Hematopoietic multipotent progenitor cell treated with erythropoietin and hydrocortisone succinate and interleukin-3 and kit ligand, for 4 days (in vitro differentiated cells): ENCODE results near the gene DDX28.
A peak's percentile ranks its signal among the peaks of the same experiment; 100 is the strongest.

Experiments used
- DNase-seq: peaks from one replicate; pipeline ENCODE4 v3.0.0-alpha.2; 2015

Gene DDX28

GRCh38 chr16:68022728-68023537, at the start of gene DDX28, which contains the start of gene DUS2:
Gene DDX28, minus strand, starts transcription at chr16:68023232. Its CDS starts 30 bp downstream, at chr16:68023202.
Gene DUS2, plus strand, starts transcription at chr16:68023284. Its CDS starts 14,740 bp downstream, at chr16:68038024.
- peak; percentile 95 for DNase-seq

- DNase-seq = peak; percentile 68
Measured at GRCh38 chr16:68072038-68072695, 49.1 kb upstream of the DDX28 start.

GRCh38 chr16:68071518-68071901, 48.5 kb upstream of the DDX28 start:
- no peak for DNase-seq

- DNase-seq = no peak
Measured at GRCh38 chr16:68070806-68071517, 47.9 kb upstream of the DDX28 start.

- no peak for DNase-seq
Measured at GRCh38 chr16:68070249-68070730, 47.3 kb upstream of the DDX28 start.

GRCh38 chr16:68069511-68070248, 46.6 kb upstream of the DDX28 start:
- peak; percentile 56 for DNase-seq

- DNase-seq = no peak
Measured at GRCh38 chr16:68068926-68069325, 45.9 kb upstream of the DDX28 start.

GRCh38 chr16:68066763-68067162, 43.7 kb upstream of the DDX28 start:
- no peak for DNase-seq

GRCh38 chr16:68065716-68066305, 42.8 kb upstream of the DDX28 start:
- DNase-seq = no peak

GRCh38 chr16:68064791-68065365, 41.8 kb upstream of the DDX28 start:
- DNase-seq = peak; percentile 89

GRCh38 chr16:68062910-68063393, 39.9 kb upstream of the DDX28 start:
- no peak for DNase-seq

- DNase-seq = no peak
Measured at GRCh38 chr16:68061396-68061795, 38.4 kb upstream of the DDX28 start.

GRCh38 chr16:68059804-68060203, 36.8 kb upstream of the DDX28 start:
- no peak for DNase-seq

- DNase-seq = no peak
Measured at GRCh38 chr16:68055395-68055794, 32.4 kb upstream of the DDX28 start.

- DNase-seq = no peak
Measured at GRCh38 chr16:68049449-68049848, 26.4 kb upstream of the DDX28 start.

- no peak for DNase-seq
Measured at GRCh38 chr16:68047987-68048386, 25.0 kb upstream of the DDX28 start.

GRCh38 chr16:68046106-68046505, 23.1 kb upstream of the DDX28 start:
- no peak for DNase-seq

GRCh38 chr16:68041783-68042182, 18.8 kb upstream of the DDX28 start:
- peak; percentile 24 for DNase-seq

GRCh38 chr16:68040506-68041288, 17.7 kb upstream of the DDX28 start:
- DNase-seq = peak; percentile 91

GRCh38 chr16:68037841-68038597, 15.0 kb upstream of the DDX28 start:
- DNase-seq = peak; percentile 45
